ENCODE measurements around the gene QRICH1. TPM values are rescaled to one million over a fixed set of nuclear protein-coding genes. Genes with fewer than 3 reads are reported as not detected.

Gene QRICH1
- total and polyA plus RNA-seq, 2 of the 13 experiments (the other 11 are each of a cell fraction or from before 2014, with no cell fraction given), result 52.6 to 102 TPM

DNA sequence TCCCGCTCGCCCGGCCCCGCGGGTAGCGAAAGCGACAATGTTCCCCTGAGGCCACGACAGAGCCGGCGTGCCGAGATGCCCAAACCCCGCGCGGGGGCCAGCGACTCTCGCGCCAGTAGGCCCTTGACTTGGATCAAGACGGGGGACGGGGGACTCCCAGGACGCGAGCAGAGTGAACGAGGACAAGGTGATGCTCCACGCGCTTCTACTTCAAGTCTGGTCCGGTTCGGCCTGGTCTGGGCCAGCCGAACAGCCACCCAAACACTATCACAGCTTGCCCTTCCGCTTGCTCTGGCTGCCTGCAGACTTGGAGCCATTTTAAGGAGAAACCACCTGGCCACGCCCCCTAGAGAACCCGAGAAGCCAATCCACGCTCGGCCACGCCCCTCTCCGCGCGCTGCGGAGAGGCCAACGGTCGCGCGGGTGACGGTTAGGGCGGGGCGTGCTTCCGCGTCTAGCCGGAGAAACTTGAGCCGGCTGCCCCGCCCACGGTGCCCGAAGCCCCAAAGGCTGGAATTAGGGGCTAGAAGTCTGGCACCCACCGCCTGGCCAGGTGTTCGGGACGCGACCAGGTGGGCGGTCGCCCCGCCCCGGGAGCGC lies 72.6 kb downstream of the QRICH1 start (continued):
- no peak for TF ChIP-seq ZNF136 (CRISPR knock-in tag; IDR thresholded peaks at IDR 0.05; ENCODE audit: low read depth)
- no peak for TF ChIP-seq ZNF44 (CRISPR knock-in tag; IDR thresholded peaks at IDR 0.05)
- TF ChIP-seq, protein P1, sequence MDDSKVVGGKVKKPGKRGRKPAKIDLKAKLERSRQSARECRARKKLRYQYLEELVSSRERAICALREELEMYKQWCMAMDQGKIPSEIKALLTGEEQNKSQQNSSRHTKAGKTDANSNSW (CRISPR knock-in tag; IDR thresholded peaks at IDR 0.05; ENCODE audit: borderline replicate concordance), result 0 out of 2 replicates have a peak, but pooled peaks have one; percentile 13
- TF ChIP-seq, protein P2, sequence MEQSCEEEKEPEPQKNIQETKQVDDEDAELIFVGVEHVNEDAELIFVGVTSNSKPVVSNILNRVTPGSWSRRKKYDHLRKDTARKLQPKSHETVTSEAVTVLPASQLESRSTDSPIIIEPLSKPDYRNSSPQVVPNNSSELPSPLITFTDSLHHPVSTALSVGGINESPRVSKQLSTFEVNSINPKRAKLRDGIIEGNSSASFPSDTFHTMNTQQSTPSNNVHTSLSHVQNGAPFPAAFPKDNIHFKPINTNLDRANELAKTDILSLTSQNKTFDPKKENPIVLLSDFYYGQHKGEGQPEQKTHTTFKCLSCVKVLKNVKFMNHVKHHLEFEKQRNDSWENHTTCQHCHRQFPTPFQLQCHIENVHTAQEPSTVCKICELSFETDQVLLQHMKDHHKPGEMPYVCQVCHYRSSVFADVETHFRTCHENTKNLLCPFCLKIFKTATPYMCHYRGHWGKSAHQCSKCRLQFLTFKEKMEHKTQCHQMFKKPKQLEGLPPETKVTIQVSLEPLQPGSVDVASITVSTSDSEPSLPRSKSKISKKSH (CRISPR knock-in tag; IDR thresholded peaks at IDR 0.05; ENCODE audit: borderline replicate concordance), result no peak; the same call in none of the 2 replicates
- peak; percentile 33; the same call in 1 of the 2 replicates for TF ChIP-seq FOXO1 (CRISPR knock-in tag; IDR thresholded peaks at IDR 0.05)
- TF ChIP-seq HDAC1 (CRISPR knock-in tag; IDR thresholded peaks at IDR 0.05), result peak; percentile 87
- TF ChIP-seq ATRX (CRISPR knock-in tag; IDR thresholded peaks at IDR 0.05; ENCODE audit: borderline replicate concordance), result no peak
- TF ChIP-seq, protein P3, sequence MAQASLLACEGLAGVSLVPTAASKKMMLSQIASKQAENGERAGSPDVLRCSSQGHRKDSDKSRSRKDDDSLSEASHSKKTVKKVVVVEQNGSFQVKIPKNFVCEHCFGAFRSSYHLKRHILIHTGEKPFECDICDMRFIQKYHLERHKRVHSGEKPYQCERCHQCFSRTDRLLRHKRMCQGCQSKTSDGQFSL (CRISPR knock-in tag; IDR thresholded peaks at IDR 0.05), result no peak
- TF ChIP-seq CREM (IDR thresholded peaks at IDR 0.05), result peak; percentile 54
- TF ChIP-seq CREM (CRISPR knock-in tag; IDR thresholded peaks at IDR 0.05), result no peak
- TF ChIP-seq, protein P4, sequence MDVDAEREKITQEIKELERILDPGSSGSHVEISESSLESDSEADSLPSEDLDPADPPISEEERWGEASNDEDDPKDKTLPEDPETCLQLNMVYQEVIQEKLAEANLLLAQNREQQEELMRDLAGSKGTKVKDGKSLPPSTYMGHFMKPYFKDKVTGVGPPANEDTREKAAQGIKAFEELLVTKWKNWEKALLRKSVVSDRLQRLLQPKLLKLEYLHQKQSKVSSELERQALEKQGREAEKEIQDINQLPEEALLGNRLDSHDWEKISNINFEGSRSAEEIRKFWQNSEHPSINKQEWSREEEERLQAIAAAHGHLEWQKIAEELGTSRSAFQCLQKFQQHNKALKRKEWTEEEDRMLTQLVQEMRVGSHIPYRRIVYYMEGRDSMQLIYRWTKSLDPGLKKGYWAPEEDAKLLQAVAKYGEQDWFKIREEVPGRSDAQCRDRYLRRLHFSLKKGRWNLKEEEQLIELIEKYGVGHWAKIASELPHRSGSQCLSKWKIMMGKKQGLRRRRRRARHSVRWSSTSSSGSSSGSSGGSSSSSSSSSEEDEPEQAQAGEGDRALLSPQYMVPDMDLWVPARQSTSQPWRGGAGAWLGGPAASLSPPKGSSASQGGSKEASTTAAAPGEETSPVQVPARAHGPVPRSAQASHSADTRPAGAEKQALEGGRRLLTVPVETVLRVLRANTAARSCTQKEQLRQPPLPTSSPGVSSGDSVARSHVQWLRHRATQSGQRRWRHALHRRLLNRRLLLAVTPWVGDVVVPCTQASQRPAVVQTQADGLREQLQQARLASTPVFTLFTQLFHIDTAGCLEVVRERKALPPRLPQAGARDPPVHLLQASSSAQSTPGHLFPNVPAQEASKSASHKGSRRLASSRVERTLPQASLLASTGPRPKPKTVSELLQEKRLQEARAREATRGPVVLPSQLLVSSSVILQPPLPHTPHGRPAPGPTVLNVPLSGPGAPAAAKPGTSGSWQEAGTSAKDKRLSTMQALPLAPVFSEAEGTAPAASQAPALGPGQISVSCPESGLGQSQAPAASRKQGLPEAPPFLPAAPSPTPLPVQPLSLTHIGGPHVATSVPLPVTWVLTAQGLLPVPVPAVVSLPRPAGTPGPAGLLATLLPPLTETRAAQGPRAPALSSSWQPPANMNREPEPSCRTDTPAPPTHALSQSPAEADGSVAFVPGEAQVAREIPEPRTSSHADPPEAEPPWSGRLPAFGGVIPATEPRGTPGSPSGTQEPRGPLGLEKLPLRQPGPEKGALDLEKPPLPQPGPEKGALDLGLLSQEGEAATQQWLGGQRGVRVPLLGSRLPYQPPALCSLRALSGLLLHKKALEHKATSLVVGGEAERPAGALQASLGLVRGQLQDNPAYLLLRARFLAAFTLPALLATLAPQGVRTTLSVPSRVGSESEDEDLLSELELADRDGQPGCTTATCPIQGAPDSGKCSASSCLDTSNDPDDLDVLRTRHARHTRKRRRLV (CRISPR knock-in tag; IDR thresholded peaks at IDR 0.05), result no peak
- TF ChIP-seq BRCA1 (CRISPR knock-in tag; IDR thresholded peaks at IDR 0.05), result peak; percentile 18; the same call in 1 of the 2 replicates
- peak; percentile 81 for TF ChIP-seq SP4 (CRISPR knock-in tag; IDR thresholded peaks at IDR 0.05)
- TF ChIP-seq CEBPG (CRISPR knock-in tag; IDR thresholded peaks at IDR 0.05), result no peak
- TF ChIP-seq REPIN1 (CRISPR knock-in tag; IDR thresholded peaks at IDR 0.05; ENCODE audit: borderline replicate concordance, low read depth), result no peak; the same call in 1 of the 2 replicates

Measured in HepG2 (cell line).